GM18520 (cell line): ENCODE measurements around the gene ZNF554.
A peak's percentile ranks its signal among the peaks of the same experiment; 100 is the strongest.

Experiments used
- ATAC-seq: cut with Tn5 transposase; IDR thresholded peaks from one replicate; pipeline ENCODE4 v1.9.1; 2021; ENCODE audit not compliant: unreplicated experiment

Gene ZNF554

GRCh38 chr19:2819540-2820111 is at the start of gene ZNF554:
Gene ZNF554, plus strand, starts transcription at chr19:2819868. Its CDS starts 204 bp downstream, at chr19:2820072.
- ATAC-seq, result peak; percentile 94

- no peak for ATAC-seq
Measured at GRCh38 chr19:2770055-2771013, 49.3 kb upstream of the ZNF554 start.

GRCh38 chr19:2771786-2772674 is 47.6 kb upstream of the ZNF554 start:
- ATAC-seq, result no peak

GRCh38 chr19:2774083-2774679 is 45.5 kb upstream of the ZNF554 start:
- no peak for ATAC-seq

- no peak for ATAC-seq
Measured at GRCh38 chr19:2774953-2775555, 44.6 kb upstream of the ZNF554 start.

- ATAC-seq, result no peak
Measured at GRCh38 chr19:2775556-2776430, 43.9 kb upstream of the ZNF554 start.

GRCh38 chr19:2777952-2778683 is 41.5 kb upstream of the ZNF554 start:
- ATAC-seq, result no peak

GRCh38 chr19:2779121-2779740 is 40.4 kb upstream of the ZNF554 start:
- ATAC-seq, result no peak

GRCh38 chr19:2780284-2780683 is 39.4 kb upstream of the ZNF554 start:
- ATAC-seq, result no peak

GRCh38 chr19:2782329-2782935 is 37.2 kb upstream of the ZNF554 start:
- no peak for ATAC-seq

- peak; percentile 69 for ATAC-seq
Measured at GRCh38 chr19:2782936-2783780, 36.5 kb upstream of the ZNF554 start, which contains the start of gene SGTA. Gene SGTA, minus strand, starts transcription at chr19:2783273. Its CDS starts 14,205 bp downstream, at chr19:2769068.

- ATAC-seq, result no peak
Measured at GRCh38 chr19:2783781-2784145, 35.9 kb upstream of the ZNF554 start.

GRCh38 chr19:2785244-2785997 is 34.2 kb upstream of the ZNF554 start, which contains the start of gene THOP1:
Gene THOP1, plus strand, starts transcription at chr19:2785503. Its CDS starts 160 bp downstream, at chr19:2785663.
- peak; percentile 57 for ATAC-seq

GRCh38 chr19:2787115-2787514 is 32.6 kb upstream of the ZNF554 start:
- no peak for ATAC-seq

- no peak for ATAC-seq
Measured at GRCh38 chr19:2788237-2788636, 31.4 kb upstream of the ZNF554 start.

GRCh38 chr19:2790194-2790556 is 29.5 kb upstream of the ZNF554 start:
- ATAC-seq, result no peak
